ENCODE results near the gene IFITM2.
A peak's percentile ranks its signal among the peaks of the same experiment; 100 is the strongest.

The IFITM2 gene

DNA sequence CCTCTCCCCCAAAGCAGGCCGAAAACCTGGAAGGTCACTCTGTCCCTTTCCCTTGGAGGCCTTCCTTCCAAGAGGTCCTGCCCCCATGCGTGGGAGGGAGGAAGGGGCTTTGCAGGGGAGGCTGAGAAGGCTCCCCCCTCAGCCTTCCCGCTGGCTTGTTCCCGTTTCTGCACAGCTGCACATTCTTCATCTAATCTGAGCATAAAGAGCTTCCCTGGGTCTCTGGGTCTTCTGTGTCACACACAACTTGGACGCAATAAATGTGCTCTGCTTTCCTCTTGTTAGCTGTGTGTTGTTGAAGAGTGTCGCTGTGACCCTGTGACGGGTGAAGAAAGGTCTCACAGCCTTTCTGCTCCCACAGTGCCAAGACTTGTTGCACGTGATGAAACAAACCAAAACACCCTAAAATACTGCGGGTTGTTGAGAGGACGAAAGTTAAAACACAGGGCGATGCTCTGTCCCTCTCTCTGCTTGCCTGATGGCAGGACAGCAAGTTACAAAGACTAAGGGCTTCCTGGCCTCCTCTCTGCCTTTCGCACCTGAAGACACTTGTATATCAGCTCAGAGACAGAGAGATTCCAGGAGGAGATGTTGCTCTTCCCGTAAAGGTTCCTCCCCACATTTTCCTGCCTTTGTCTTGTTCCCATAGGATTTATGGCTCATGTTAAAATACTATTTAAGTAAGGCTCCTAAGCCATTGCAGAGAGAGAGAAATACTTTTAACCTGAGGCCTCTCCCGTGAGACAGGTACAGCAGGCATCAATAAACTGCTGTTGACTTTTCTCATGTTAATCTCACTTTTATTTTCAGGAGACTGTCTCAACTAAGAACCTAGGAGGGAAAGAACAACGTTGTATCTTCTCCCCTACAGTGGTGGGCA is 28.4 kb downstream of the IFITM2 start:
- peak; percentile 31 for DNase-seq
- Histone ChIP-seq H2AFZ (ENCODE audit: low read depth, low read length) (no peak overlapping the region), H3K27me3 (ENCODE audit: control insufficient read depth in 1 of 2, insufficient read depth in 1 of 2, low read length in 2 of 2) (no peaks in the 10 kb centered on the region), H2AK5ac (ENCODE audit: low read length, severe bottlenecking) (peak overlapping the region; percentile 5), H3K23ac (ENCODE audit: low read length in 2 of 2) (no peak overlapping the region), H3K9me3 (ENCODE audit: control insufficient read depth, low read length) (no peaks in the 10 kb centered on the region), H2BK12ac (ENCODE audit: low read length in 2 of 2) (peak overlapping the region; percentile 34 to 61), H4K8ac (ENCODE audit: low read length) (peak overlapping the region; percentile 58), H3K18ac (ENCODE audit: low read depth in 1 of 2, low read length in 2 of 2) (peak overlapping the region; percentile 31 to 88), H2BK15ac (ENCODE audit: low read depth, poor library complexity, severe bottlenecking) (no peak overlapping the region), H4K91ac (ENCODE audit: low read length) (peak overlapping the region; percentile 35), H3K4ac (ENCODE audit: low read depth in 1 of 2, low read length in 2 of 2) (peak overlapping the region; percentile 9 to 32), H3K4me2 (ENCODE audit: low read length, poor library complexity, severe bottlenecking) (no peak overlapping the region), H2BK5ac (ENCODE audit: low read depth, low read length, poor library complexity, severe bottlenecking) (no peak overlapping the region), H3K36me3 (ENCODE audit: control insufficient read depth in 1 of 2, insufficient read depth in 2 of 2, low read depth in 1 of 2, low read length in 2 of 2) (no peaks in the 10 kb centered on the region), H2BK120ac (ENCODE audit: low read depth, low read length) (peak overlapping the region; percentile 44), H3K14ac (ENCODE audit: low read length in 2 of 2) (no peak overlapping the region), H3K4me1 (ENCODE audit: control insufficient read depth, insufficient read depth, low read depth, low read length) (peaks cover 13% of the 10 kb centered on the region), H3K4me3 (ENCODE audit: insufficient read depth in 1 of 2, low read depth in 1 of 2, low read length in 2 of 2) (peak overlapping the region in 1 of 2 experiments; percentile 28), H3K9ac (ENCODE audit: low read length) (peak overlapping the region; percentile 36), H3K27ac (ENCODE audit: low read length, poor library complexity, severe bottlenecking) (peak overlapping the region; percentile 51), H3K79me1 (replicated peaks; ENCODE audit: low read length, poor library complexity, severe bottlenecking) (no peaks in the 10 kb centered on the region)
- 60% methylated on average over 14 of the region's 15 CpGs for WGBS

DNA sequence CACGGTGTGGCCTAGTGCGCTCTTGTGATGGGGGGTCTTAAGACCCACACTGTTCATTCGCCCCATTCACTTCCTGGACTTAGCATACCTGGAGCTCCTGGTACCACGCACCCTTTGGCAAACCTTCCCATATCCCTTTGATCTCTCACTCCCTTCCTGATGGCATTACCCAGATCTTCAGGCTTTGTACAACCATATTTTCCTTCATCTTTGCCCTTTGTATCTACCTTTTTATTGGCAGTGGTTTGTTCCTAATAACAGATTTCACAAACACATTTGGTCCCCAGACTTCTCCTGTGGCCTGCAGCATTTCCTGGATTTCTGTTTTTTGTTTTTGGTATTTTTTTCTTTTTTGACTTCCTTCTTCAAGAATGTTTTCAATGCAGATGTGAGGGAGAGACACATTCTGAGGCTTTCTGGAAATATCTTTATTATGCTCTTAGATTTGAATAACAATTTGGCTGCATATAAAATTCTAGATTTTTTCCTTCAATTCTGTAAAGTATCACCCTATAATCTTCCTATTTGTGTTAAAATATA is 29.1 kb downstream of the IFITM2 start:
- no peak for DNase-seq
- Histone ChIP-seq H3K79me1 (replicated peaks; ENCODE audit: low read length, poor library complexity, severe bottlenecking) (no peaks in the 10 kb centered on the region), H3K4me1 (ENCODE audit: control insufficient read depth, insufficient read depth, low read depth, low read length) (peaks cover 13% of the 10 kb centered on the region), H3K36me3 (ENCODE audit: control insufficient read depth in 1 of 2, insufficient read depth in 2 of 2, low read depth in 1 of 2, low read length in 2 of 2) (no peaks in the 10 kb centered on the region), H3K9ac (ENCODE audit: low read length) (no peak overlapping the region), H3K14ac (ENCODE audit: low read length in 2 of 2) (no peak overlapping the region), H2AFZ (ENCODE audit: low read depth, low read length) (no peak overlapping the region), H3K4me2 (ENCODE audit: low read length, poor library complexity, severe bottlenecking) (no peak overlapping the region), H3K4ac (ENCODE audit: low read depth in 1 of 2, low read length in 2 of 2) (no peak overlapping the region), H3K27me3 (ENCODE audit: control insufficient read depth in 1 of 2, insufficient read depth in 1 of 2, low read length in 2 of 2) (no peaks in the 10 kb centered on the region), H2BK120ac (ENCODE audit: low read depth, low read length) (no peak overlapping the region), H4K8ac (ENCODE audit: low read length) (no peak overlapping the region), H3K18ac (ENCODE audit: low read depth in 1 of 2, low read length in 2 of 2) (no peak overlapping the region), H2BK12ac (ENCODE audit: low read length in 2 of 2) (no peak overlapping the region), H2BK5ac (ENCODE audit: low read depth, low read length, poor library complexity, severe bottlenecking) (no peak overlapping the region), H4K91ac (ENCODE audit: low read length) (no peak overlapping the region), H3K27ac (ENCODE audit: low read length, poor library complexity, severe bottlenecking) (no peak overlapping the region), H3K23ac (ENCODE audit: low read length in 2 of 2) (no peak overlapping the region), H2BK15ac (ENCODE audit: low read depth, poor library complexity, severe bottlenecking) (no peak overlapping the region), H2AK5ac (ENCODE audit: low read length, severe bottlenecking) (peak overlapping the region; percentile 5), H3K9me3 (ENCODE audit: control insufficient read depth, low read length) (no peaks in the 10 kb centered on the region), H3K4me3 (ENCODE audit: insufficient read depth in 1 of 2, low read depth in 1 of 2, low read length in 2 of 2) (no peak overlapping the region)
- WGBS: 93% methylated on average over 4 of the region's 4 CpGs

GRCh38 chr11:337711-338110 is 30.1 kb downstream of the IFITM2 start:
- Histone ChIP-seq H2BK12ac (ENCODE audit: low read length in 2 of 2) (no peak overlapping the region), H3K9me3 (ENCODE audit: control insufficient read depth, low read length) (no peaks in the 10 kb centered on the region), H3K4ac (ENCODE audit: low read depth in 1 of 2, low read length in 2 of 2) (no peak overlapping the region), H3K18ac (ENCODE audit: low read depth in 1 of 2, low read length in 2 of 2) (no peak overlapping the region), H2AK5ac (ENCODE audit: low read length, severe bottlenecking) (no peak overlapping the region), H3K4me1 (ENCODE audit: control insufficient read depth, insufficient read depth, low read depth, low read length) (peaks cover 13% of the 10 kb centered on the region), H2AFZ (ENCODE audit: low read depth, low read length) (no peak overlapping the region), H4K91ac (ENCODE audit: low read length) (no peak overlapping the region), H3K14ac (ENCODE audit: low read length in 2 of 2) (peak overlapping the region in 1 of 2 experiments; percentile 37), H3K9ac (ENCODE audit: low read length) (no peak overlapping the region), H2BK15ac (ENCODE audit: low read depth, poor library complexity, severe bottlenecking) (no peak overlapping the region), H3K4me2 (ENCODE audit: low read length, poor library complexity, severe bottlenecking) (no peak overlapping the region), H2BK5ac (ENCODE audit: low read depth, low read length, poor library complexity, severe bottlenecking) (no peak overlapping the region), H3K27ac (ENCODE audit: low read length, poor library complexity, severe bottlenecking) (no peak overlapping the region), H3K79me1 (replicated peaks; ENCODE audit: low read length, poor library complexity, severe bottlenecking) (no peaks in the 10 kb centered on the region), H3K4me3 (ENCODE audit: insufficient read depth in 1 of 2, low read depth in 1 of 2, low read length in 2 of 2) (no peak overlapping the region), H3K23ac (ENCODE audit: low read length in 2 of 2) (no peak overlapping the region), H2BK120ac (ENCODE audit: low read depth, low read length) (no peak overlapping the region), H3K36me3 (ENCODE audit: control insufficient read depth in 1 of 2, insufficient read depth in 2 of 2, low read depth in 1 of 2, low read length in 2 of 2) (no peaks in the 10 kb centered on the region), H3K27me3 (ENCODE audit: control insufficient read depth in 1 of 2, insufficient read depth in 1 of 2, low read length in 2 of 2) (no peaks in the 10 kb centered on the region), H4K8ac (ENCODE audit: low read length) (no peak overlapping the region)
- DNase-seq: no peak
- 90% methylated on average over 3 of the region's 6 CpGs for WGBS

DNA sequence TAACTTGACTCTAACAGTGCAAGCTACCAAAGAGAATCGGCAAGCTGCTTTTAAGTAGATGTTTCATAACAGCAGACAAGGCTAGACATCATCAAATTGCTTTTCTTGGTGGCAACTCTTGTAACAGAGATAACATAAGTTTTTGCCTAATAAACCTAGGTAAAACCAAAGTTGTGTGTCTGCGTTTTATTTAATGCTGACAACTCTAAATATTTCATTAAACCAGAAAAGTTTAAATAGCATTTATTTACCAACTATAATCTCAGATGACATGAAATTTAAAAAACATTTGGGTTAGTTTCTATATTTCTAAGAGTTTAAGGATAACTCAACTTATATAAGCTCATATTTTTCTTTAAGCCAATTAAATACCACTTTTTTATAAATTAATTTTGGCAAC is 32.3 kb downstream of the IFITM2 start:
- Histone ChIP-seq H3K18ac (ENCODE audit: low read depth in 1 of 2, low read length in 2 of 2) (no peak overlapping the region), H3K9me3 (ENCODE audit: control insufficient read depth, low read length) (no peaks in the 10 kb centered on the region), H3K14ac (ENCODE audit: low read length in 2 of 2) (no peak overlapping the region), H2AFZ (ENCODE audit: low read depth, low read length) (no peak overlapping the region), H2BK5ac (ENCODE audit: low read depth, low read length, poor library complexity, severe bottlenecking) (no peak overlapping the region), H3K4ac (ENCODE audit: low read depth in 1 of 2, low read length in 2 of 2) (no peak overlapping the region), H3K36me3 (ENCODE audit: control insufficient read depth in 1 of 2, insufficient read depth in 2 of 2, low read depth in 1 of 2, low read length in 2 of 2) (no peaks in the 10 kb centered on the region), H3K4me1 (ENCODE audit: control insufficient read depth, insufficient read depth, low read depth, low read length) (peaks cover 9% of the 10 kb centered on the region), H3K9ac (ENCODE audit: low read length) (no peak overlapping the region), H3K27me3 (ENCODE audit: control insufficient read depth in 1 of 2, insufficient read depth in 1 of 2, low read length in 2 of 2) (no peaks in the 10 kb centered on the region), H3K27ac (ENCODE audit: low read length, poor library complexity, severe bottlenecking) (no peak overlapping the region), H2AK5ac (ENCODE audit: low read length, severe bottlenecking) (no peak overlapping the region), H3K23ac (ENCODE audit: low read length in 2 of 2) (no peak overlapping the region), H2BK120ac (ENCODE audit: low read depth, low read length) (no peak overlapping the region), H4K91ac (ENCODE audit: low read length) (no peak overlapping the region), H3K4me3 (ENCODE audit: insufficient read depth in 1 of 2, low read depth in 1 of 2, low read length in 2 of 2) (no peak overlapping the region), H3K4me2 (ENCODE audit: low read length, poor library complexity, severe bottlenecking) (no peak overlapping the region), H4K8ac (ENCODE audit: low read length) (no peak overlapping the region), H2BK12ac (ENCODE audit: low read length in 2 of 2) (no peak overlapping the region), H3K79me1 (replicated peaks; ENCODE audit: low read length, poor library complexity, severe bottlenecking) (no peaks in the 10 kb centered on the region), H2BK15ac (ENCODE audit: low read depth, poor library complexity, severe bottlenecking) (no peak overlapping the region)
- no peak for DNase-seq
- WGBS: 89% methylated on average over 1 of the region's 2 CpGs
